ENCODE measurements around the gene HNMT.
"Not testable (repeated sequence)": the region's sequence is repeated elsewhere in the genome, so short reads cannot be mapped to it uniquely, and the experiment has no call there.

DNA sequence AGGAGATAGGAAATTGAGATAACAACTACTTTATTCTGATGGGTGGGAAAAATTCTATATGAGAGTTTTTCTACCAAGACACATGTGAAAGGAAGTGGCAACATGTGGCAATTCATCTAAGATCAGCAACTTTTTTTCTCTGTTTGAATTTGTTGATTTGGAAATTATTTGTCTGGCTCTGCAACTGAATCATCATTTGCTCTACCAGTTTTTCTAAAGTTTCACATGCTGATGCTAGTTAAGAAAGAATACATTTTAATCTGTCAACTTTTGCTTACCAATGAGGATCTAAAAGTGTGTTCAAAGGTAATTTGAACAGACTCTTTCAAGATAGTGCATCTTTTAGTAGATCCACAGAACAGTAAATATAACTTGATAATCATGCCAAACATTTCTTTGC is 42.1 kb upstream of the HNMT start:
- TF ChIP-seq, protein P1, sequence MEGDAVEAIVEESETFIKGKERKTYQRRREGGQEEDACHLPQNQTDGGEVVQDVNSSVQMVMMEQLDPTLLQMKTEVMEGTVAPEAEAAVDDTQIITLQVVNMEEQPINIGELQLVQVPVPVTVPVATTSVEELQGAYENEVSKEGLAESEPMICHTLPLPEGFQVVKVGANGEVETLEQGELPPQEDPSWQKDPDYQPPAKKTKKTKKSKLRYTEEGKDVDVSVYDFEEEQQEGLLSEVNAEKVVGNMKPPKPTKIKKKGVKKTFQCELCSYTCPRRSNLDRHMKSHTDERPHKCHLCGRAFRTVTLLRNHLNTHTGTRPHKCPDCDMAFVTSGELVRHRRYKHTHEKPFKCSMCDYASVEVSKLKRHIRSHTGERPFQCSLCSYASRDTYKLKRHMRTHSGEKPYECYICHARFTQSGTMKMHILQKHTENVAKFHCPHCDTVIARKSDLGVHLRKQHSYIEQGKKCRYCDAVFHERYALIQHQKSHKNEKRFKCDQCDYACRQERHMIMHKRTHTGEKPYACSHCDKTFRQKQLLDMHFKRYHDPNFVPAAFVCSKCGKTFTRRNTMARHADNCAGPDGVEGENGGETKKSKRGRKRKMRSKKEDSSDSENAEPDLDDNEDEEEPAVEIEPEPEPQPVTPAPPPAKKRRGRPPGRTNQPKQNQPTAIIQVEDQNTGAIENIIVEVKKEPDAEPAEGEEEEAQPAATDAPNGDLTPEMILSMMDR (IDR thresholded peaks at IDR 0.05) = not testable (repeated sequence)
- not testable (repeated sequence) for TF ChIP-seq RFX5 (IDR thresholded peaks at IDR 0.05; ENCODE audit: low read length)

All from SK-N-SH (cell line).